ENCODE data around the gene PGM5. TPM values are rescaled to one million over a fixed set of nuclear protein-coding genes. Genes with fewer than 3 reads are reported as not detected.

Gene PGM5
- total RNA-seq, 1 donor from 2014 or later, result 295 TPM

DNA sequence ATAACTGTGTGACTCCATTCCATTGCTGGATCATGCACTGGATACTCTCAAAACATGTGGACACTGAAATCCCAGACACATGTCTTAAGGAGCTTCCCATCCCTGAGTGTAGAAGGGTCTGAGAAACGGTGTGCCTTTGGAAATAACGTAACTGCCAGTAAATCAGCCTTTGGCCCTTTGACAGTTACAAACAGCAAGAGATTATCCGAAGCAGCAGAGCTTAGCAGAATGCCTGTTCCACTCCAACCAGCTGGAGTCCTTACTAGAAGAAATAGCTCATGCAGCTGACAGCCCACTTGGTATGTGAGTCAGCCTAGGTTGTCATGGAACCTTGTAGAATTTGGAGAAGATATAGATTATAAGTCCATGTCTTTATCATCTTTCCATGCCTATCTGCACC lies 177.3 kb downstream of the PGM5 start:
- DNase-seq (ENCODE audit: low read depth in 2 of 2), result no peak

DNA sequence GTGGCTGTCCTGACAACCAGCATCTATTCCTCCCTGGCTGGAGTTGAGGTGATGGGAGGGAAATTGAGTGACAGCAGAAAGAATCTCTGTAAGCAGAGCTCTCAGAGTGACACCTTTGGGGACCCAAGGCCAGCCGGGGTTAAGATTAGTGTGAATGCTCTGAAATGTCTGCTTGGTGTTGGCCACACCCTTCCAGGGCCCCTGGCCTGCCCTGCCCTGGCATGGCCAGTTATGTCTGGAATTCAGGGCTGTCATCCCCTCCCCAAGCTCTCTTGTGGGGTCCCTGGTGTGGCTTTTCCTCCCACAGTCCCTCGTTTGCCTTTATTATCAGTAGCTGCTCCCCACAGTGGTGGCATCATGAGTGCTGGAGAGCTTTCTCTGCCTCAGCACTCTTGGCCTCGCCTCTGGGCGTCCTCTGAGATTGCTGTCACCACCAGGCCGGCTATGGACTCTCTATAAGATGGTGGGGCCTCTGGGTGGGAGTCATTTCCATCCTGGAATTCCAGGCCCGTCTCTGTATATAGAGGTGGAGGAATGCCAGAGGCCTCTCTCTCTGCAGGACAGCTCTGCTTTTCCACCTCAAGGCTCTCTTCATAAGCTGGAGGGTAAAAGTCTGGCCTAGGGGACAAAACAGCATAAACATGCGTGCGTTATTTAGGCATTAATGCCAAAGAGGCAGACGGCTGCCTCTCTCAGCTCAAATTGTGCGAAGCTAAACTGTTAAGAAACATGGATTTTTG lies 180.6 kb downstream of the PGM5 start:
- DNase-seq (ENCODE audit: low read depth in 2 of 2), result no peak

DNA sequence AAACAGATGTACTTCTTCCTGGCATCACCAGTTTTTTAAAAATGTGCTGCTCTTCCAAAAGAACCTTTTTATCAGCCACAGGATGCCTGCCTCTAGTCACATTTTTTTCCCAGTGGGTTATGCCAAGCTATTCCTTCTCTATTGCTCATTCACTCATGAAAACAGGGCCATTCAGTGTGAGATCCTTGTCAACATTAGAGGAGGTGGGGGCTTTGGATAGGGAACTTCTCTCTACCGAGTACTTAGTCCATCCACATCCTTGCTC lies 181.1 kb downstream of the PGM5 start:
- no peak for DNase-seq (ENCODE audit: low read depth in 2 of 2)

DNA sequence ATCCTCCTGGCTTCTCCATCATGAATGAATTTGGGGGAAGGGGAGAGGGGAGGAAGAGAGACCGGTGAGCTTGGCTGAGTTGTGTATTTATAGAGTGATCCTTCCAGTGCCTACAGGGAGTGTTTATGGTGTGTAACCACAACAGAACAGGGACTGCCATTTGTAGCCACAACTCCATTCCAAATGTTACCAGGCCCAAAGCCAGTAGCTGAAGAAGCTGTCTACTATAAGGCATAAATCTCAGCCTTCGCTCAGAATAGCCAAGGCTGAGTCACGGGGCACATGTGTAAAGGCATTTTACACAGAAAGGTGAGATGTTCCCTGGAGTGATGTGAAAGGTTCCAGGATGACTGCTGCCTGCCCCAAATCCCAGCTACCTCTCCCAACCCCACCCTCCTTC lies 181.8 kb downstream of the PGM5 start:
- DNase-seq (ENCODE audit: low read depth in 2 of 2), result no peak

DNA sequence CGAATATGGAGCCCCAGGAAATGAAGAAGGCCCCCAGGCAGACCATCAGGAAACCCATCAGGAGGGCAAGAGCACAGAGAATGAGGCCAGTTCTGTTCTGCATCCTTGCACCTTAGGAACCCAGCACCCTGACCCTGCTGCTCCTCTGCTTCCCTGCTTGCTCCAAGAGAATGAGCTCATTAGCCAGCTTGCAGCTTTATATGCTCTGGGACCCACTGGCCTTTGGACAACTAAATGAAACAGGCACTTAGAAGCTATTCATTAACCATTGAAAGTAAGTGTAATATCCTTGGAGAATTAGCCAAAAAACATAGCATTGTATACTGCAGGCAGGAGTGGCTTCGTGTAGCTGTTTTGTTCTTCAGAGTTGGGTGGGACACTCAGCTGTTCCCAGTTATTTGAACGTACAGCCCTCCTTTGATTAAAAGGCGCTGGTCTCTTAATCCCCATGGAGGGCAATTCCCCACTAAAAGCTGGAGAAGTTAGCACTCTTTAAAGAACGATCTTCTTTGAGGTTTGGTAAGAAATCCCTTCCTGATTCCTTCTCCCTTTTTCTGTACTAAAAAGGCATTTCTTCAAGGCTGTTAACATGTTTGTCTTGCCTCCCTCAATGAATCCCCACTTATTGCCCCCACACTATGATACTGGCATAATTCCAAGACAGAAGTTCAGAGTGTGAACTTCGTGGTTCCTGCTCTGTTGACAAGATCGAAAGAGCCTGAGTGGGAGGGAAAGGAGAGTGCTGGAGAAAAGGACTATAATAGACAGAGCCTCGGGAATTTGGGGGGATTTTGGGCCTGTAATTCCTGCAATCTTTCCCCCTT lies 184.5 kb downstream of the PGM5 start, which contains the start of gene TMEM252:
TSS of gene TMEM252 (minus strand) at position 172 of the 824 bp plus-strand sequence. CDS start at position 103, 69 bp downstream.
- DNase-seq (ENCODE audit: low read depth in 2 of 2), result no peak

DNA sequence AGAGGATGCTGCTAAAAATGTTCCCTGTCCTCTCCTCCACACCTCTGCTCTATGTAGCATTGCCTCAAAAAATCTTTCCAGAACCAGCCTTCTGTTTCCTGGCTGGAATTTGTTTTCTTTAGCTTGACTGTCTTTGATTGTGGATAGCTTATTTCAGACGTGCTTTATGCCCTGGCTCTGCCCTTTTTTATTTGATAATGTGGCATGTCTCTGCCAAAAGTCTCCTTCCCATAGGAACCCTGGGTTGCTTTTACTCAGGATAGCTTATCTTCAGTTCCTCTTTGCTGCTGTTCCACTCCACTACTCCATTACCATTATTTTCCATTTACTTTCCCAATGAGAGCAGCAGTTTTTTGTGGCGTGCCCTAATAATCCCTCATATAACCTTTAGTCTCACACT lies 185.2 kb downstream of the PGM5 start:
- peak in 1 of 2 donors; percentile 42 for DNase-seq (ENCODE audit: low read depth in 2 of 2)

DNA sequence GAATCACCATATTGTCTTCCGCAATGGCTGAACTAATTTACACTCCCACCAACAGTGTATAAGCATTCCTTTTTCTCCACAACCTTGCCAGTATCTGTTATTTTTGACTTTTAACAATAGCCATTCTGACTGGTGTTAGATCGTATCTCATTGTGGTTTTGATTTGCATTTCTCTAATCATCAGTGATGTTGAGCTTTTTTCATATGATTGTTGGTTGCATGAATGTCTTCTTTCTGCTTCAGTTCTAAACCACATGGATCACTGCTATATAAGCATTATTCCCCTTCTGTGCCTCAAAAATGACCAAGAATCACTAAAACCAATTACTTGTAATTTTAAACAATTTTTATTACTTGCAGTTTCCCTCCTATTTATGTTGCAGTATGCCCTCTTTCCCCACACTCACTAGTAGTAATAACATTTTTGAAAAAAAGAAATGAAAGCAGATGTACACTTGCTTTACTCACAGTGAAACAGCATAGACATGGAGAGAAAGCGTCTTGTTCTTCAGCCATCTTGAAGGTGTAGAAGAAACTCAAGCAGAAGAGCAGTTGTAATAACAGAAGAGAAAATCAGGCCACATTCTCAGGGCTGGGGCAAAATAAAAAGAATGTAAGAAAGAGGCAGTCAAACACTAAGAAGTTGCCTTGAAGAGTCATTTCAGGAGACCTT lies 188.8 kb downstream of the PGM5 start:
- no peak for DNase-seq (ENCODE audit: low read depth in 2 of 2)

DNA sequence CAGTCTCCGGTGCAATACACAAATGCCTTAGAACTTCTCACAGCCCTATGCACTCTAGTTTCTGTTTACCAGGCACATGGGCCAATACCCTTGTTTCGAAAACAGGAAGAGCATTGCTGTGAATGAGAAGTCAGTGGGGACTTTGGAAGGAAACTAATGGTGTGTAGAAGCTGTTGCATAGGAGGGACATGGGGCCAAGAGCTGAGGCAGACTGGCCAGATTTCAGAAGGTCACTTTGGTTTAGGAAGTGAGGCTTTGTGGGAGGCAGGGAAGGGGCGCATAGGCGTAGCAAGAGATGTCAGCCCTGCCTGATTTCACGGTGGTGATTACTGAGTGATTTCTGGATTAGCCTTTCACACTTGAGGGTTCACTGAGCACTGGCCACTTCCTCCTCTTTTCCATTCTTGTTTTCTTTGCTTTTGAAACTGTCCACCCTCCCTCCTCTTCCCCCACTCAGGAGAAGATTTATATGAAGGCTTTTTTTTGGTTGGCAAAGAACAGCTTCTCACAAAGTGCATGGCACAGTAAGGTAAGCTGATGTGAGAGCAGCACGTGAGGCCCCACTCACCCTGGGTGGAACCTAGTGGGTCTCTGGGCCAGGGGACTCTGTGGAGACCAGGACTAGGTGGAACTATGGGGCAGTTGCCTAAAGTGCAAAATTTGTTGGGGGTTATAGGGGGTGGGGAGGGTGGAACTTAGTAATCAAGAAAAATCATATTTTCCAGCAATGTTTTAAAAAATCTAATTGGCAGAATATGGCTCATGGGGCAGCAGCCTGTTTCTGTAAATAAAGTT lies 190.4 kb downstream of the PGM5 start:
- DNase-seq (ENCODE audit: low read depth in 2 of 2), result peak in 1 of 2 donors; percentile 50

DNA sequence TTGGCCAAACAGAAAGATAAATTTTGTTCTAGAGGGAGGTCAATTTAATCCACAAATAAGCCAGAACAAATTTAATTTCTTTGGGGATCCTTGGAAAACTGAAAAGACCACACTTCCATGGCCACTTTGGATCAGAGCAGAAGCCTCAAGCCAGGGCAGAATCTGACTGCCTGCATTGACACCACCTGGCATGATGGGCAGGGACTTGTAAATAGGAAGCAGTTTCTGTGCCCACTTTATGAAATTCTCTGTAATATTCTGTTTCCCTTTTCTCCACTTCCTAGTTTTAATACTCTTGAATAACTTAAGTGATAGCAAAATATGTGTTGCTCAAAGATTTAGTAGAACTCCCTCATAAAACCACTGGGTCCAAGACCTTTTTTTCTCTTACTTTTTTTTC lies 191.0 kb downstream of the PGM5 start:
- no peak for DNase-seq (ENCODE audit: low read depth in 2 of 2)

DNA sequence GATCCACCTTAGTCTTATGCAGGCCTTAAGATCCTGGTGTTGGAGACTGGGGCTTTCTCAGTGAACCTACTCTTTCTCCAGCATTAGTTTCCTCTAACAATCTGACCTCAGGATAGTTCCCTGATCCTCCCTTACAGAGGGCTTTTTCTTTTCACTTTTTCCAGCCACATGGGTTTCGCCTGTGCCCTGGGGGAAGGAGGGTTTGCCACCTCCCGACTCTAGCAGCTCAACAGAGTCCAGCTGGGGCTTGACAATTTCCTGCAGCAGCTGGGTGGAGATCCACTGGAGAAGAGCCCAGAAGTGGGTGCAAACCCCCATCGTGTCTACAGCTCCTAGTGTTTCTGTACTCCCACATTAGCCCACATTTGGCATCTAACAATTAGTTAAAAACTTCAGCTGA lies 191.8 kb downstream of the PGM5 start:
- DNase-seq (ENCODE audit: low read depth in 2 of 2), result no peak

DNA sequence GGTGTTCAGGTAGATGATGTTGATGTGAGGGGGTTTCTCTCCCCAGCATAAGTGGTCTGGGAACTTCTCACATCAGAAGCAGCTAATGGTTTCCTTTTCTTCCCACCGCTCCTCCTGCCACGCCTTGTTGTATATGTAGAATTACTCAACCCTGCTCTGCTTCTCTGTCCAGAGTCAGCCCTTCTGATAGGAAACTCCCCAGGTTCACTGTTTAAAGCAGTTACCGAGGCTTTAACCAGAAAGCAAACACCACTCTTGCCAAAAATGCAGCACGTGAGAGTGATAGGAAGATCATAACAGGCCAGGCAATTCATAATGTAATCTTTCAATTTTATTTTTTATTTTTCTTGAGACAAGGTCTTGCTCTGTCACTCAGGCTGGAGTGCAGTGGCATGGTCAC lies 194.8 kb downstream of the PGM5 start:
- peak in 1 of 2 donors; percentile 68 for DNase-seq (ENCODE audit: low read depth in 2 of 2)

DNA sequence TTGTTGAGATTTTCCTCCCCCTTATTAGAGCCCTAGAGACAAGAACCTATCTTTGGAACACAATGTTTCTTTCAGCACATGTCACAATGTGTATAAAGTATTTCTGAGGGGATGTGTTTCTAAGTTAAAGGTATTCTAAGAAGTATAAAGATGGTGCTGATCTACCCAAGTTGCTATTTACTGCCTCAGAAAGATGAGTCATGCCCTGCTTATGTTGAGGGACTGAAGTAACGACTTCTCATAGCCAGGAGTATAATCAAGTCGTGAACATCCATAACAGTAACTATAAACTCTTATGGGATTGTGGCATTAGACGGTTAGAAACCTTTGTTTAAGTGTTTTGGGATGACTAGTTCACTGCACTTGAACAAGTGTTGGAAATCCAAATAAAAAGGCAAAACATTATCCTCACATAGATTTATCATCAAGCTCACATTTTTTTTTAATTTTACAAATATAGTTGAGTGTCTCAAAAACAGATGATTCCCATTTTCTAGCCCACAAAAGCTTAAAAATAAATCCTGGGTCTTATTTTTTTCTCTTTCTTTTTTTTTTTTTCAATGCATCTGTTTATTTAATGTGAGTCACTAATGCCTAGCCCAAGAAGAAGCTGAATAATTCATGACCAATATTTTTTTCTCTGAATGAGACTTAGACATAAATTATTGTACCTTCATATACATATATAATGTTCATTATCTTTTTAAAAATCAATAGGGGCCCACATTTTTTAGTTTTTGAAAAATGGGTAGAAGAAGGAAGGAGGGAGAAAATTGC lies 196.5 kb downstream of the PGM5 start:
- DNase-seq (ENCODE audit: low read depth in 2 of 2), result no peak

DNA sequence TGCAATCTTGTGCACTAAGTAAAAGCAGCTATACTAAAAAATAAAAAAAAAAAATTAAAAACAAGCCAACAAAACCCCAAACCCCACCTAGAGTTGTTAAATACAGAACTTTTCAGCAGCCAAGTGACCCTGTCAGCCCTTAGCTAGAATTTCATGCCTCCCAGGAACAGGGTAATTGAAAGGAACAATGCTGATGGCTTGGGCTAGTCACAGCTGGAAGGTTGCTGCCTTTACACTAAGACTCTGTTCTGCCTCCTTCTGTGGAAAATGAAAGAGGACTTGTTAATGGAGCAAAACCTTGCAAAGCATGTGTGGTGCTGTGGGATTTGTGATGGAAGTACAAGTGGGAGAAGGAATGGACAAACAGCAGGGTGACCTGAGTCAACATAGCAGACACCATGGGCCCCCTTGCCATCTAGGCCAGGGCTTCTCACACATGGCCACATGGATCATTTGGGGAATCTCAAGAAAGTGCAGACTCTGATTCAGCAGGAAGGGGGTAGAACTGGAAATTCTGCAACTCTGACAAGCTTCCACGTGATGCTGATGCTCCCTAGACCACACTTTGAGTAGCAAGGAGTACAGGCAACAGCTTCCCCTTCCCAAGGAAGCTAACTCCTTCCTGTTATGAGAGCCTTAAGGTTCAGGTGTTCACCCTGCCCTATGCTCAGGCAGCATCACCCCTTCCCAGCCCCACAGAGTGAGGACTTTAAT lies 199.2 kb downstream of the PGM5 start:
- DNase-seq (ENCODE audit: low read depth in 2 of 2), result no peak

DNA sequence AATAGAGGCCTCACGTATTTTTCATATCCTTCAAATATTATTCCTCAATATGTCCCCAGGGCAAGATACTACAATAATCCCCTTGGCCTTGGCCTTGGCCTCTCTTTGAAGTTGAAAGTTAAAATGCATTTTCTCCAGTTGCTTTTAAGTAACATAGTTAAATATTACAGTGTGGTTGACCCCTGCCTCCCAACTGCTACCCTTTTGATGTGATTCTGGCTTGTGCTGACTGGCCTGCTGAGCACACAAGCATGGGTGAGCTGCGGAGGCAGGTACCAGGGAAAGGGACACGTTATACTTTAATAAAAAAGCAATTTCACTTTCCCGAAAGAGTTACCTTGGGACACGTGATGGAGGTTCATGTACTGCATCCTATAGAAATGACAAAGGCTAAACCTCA lies 202.1 kb downstream of the PGM5 start:
- no peak for DNase-seq (ENCODE audit: low read depth in 2 of 2)

DNA sequence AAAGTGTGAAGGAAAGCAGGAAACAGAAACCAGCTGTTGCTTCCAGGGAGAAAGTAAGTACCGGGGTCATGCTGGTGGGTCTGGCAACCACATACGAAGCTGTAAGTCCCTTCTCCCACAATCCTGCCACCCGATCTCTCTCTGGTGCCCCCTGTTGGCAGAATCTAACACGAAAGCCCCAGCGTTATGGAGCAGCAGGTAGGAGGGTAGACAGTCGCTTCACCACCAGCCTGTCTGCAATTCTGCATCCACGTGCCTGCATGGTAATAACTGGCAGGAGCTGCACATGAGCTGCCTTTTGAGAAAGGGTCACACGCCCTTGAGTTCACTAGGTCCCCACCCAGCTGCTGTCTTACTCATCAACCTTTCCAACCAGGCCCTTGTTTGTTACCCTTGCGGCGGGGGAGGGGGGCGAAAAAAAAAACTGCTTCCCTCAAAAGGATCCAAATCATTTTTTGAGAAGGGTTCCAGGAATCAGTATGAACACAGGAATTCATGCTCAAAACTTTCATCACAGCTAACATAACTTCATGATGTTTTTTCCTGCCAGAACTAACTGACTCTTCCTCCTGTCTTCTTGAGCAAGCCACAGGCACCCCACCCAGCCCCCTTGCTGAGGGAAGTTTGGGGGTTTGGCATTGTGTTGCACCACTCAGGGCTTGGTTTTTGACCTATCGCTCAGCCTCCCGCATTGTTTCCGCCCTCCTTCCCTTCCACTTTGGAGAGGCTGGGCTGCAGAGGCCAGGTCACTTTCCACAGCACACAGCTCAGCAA lies 203.8 kb downstream of the PGM5 start:
- DNase-seq (ENCODE audit: low read depth in 2 of 2), result peak; percentile 11 to 87

DNA sequence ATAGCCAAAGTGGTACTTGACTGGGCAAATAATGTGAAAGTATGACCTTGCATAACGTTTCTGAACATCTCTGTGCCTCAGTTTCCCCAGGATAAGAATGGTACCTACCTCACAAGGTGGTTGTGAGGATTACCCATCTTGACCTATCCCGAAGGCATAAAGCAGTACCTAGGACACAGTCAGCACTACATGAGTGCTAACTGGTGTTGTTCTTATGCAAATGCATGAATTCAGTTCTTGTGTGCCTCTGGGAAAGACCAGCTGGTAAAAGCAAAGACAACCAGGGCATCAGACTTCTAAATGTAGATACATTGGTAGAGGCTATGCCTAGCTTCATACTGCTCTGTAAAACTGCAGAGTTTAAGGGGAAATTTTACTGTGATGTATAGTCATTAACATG lies 206.1 kb downstream of the PGM5 start:
- no peak for DNase-seq (ENCODE audit: low read depth in 2 of 2)

DNA sequence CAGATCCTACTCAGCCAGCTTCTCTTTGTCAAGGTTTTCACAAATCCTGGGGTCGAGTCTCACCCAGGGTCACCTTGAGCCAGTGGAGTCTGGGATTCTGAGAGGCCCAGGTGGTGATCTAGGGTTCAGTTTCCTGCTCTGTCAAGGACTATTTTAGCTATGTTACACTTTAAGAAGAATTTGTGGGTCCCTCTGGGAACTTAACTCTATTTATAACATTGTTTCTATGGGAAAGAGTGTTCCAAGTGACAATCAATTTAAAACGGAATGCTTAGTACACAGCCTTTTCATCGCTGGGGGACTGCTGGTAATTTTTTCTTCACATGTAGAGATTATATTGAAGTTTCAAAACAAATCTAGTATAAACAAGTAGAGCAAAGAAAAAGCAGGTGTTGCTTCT lies 211.2 kb downstream of the PGM5 start:
- DNase-seq (ENCODE audit: low read depth in 2 of 2), result no peak

DNA sequence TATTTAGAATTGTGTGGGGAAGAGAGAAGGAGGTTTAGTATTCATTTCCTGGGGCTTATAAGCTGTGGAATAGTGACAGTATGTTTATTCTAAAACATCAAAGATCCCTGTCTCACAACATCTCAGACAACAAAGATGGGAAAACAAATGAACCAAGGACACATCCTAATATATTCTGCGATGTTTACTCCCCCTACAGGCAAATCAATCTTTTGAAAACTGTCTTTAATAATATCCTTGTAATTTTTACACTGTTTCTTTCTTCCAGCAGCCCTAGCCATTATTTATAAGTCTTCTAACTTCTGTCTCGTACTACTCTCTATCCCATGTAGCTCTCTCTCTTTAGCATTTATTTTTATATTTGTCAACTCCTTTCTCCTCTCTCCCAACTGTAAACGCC lies 217.7 kb downstream of the PGM5 start:
- DNase-seq (ENCODE audit: low read depth in 2 of 2), result no peak

DNA sequence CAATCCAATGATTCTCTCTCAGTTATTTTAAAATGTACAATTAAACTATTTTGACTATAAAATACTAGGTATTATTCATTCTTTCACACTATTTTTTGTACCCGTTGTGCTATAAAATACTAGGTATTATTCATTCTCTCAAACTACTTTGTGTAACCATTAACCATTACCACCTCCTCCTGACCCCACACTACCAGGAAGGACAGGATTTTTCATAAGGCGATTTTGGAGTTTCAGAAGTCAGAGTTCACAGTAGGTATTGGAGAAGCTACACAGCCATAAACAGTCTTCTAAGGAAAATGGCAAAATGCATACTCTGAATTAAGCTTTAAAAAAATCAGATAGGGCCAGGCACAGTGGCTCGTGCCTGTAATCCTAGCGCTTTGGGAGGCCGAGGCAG lies 219.4 kb downstream of the PGM5 start:
- DNase-seq (ENCODE audit: low read depth in 2 of 2), result no peak
